Measurements from ENCODE around the gene ELMO1. TPM values are rescaled to one million over a fixed set of nuclear protein-coding genes. Genes with fewer than 3 reads are reported as not detected.

ELMO1 gene
- total and polyA plus RNA-seq, 2 of the 13 experiments (the other 11 are each of a cell fraction or from before 2014, with no cell fraction given): 0.11 to 0.17 TPM

GRCh38 chr7:36861656-36862055, 587.0 kb downstream of the ELMO1 start (continued):
- TF ChIP-seq ZZZ3 (CRISPR knock-in tag; IDR thresholded peaks at IDR 0.05; ENCODE audit: borderline replicate concordance) (no peak), IKZF5 (CRISPR knock-in tag; IDR thresholded peaks at IDR 0.05) (no peak), REST (IDR thresholded peaks at IDR 0.05; ENCODE audit: borderline replicate concordance in 1 of 2, low read depth in 1 of 2, low read length in 2 of 2) (no peak), ZMYM3 (CRISPR knock-in tag; IDR thresholded peaks at IDR 0.05) (no peak), ZNF670 (CRISPR knock-in tag; IDR thresholded peaks at IDR 0.05; ENCODE audit: borderline replicate concordance) (no peak), THAP11 (CRISPR knock-in tag; IDR thresholded peaks at IDR 0.05) (no peak), ZFP36L2 (CRISPR knock-in tag; IDR thresholded peaks at IDR 0.05) (no peak), NFYC (CRISPR knock-in tag; IDR thresholded peaks at IDR 0.05) (no peak), ZNF335 (CRISPR knock-in tag; IDR thresholded peaks at IDR 0.05) (no peak), JUN (CRISPR knock-in tag; IDR thresholded peaks at IDR 0.05) (no peak)

All from HepG2 (cell line).